ENCODE measurements around the gene CHCHD5.

The CHCHD5 gene

DNA sequence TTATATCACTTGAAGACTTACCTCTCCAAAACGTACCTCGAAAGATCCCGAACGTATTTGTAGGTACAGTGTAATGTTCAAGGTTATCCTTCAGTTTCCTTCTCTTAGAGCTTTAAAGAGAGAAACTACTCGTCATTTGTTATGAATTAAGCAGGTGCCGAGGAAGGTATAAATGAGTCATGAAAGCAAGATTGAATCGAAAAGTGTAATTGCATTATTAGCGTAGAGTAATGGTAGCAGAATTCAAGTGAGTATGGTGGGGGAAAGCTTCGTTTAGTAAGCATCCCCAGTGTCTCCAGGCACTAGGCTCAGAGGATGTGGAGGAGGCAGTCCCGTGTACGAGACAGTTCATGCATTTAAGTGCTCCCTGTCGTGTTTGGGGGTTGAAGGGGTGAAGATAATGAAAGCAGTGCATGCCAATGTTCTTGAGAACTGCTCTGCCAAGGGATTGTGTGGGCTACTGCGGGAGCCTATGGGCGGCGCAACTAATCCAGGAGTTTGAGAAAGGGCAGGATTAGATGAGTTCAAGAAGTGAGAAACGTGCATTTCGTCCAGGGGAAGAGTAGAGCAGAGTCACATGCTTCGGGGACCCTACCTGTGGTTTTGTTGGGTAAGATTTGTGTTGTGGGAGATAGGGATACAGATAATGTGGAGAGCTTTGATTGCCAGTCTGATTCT is 41.3 kb upstream of the CHCHD5 start:
- Histone ChIP-seq H3K27ac (replicated peaks) (peak overlapping the region; percentile 93), H3K27me3 (ENCODE audit: insufficient read depth, poor library complexity, severe bottlenecking) (no peaks in the 10 kb centered on the region), H3K4me3 (replicated peaks; ENCODE audit: insufficient read depth, low read length) (peak overlapping the region; percentile 98)
- TF ChIP-seq, protein P1, sequence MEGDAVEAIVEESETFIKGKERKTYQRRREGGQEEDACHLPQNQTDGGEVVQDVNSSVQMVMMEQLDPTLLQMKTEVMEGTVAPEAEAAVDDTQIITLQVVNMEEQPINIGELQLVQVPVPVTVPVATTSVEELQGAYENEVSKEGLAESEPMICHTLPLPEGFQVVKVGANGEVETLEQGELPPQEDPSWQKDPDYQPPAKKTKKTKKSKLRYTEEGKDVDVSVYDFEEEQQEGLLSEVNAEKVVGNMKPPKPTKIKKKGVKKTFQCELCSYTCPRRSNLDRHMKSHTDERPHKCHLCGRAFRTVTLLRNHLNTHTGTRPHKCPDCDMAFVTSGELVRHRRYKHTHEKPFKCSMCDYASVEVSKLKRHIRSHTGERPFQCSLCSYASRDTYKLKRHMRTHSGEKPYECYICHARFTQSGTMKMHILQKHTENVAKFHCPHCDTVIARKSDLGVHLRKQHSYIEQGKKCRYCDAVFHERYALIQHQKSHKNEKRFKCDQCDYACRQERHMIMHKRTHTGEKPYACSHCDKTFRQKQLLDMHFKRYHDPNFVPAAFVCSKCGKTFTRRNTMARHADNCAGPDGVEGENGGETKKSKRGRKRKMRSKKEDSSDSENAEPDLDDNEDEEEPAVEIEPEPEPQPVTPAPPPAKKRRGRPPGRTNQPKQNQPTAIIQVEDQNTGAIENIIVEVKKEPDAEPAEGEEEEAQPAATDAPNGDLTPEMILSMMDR (IDR thresholded peaks at IDR 0.05; ENCODE audit: insufficient read depth, low read length) = no peak
- TF ChIP-seq GABPA (IDR thresholded peaks at IDR 0.05; ENCODE audit: low read depth) (no peak), POLR2AphosphoS5 (IDR thresholded peaks at IDR 0.05; ENCODE audit: low read depth) (no peak), SPI1 (IDR thresholded peaks at IDR 0.05; ENCODE audit: borderline replicate concordance, low read depth) (no peak)
- TF ChIP-seq, protein P2, sequence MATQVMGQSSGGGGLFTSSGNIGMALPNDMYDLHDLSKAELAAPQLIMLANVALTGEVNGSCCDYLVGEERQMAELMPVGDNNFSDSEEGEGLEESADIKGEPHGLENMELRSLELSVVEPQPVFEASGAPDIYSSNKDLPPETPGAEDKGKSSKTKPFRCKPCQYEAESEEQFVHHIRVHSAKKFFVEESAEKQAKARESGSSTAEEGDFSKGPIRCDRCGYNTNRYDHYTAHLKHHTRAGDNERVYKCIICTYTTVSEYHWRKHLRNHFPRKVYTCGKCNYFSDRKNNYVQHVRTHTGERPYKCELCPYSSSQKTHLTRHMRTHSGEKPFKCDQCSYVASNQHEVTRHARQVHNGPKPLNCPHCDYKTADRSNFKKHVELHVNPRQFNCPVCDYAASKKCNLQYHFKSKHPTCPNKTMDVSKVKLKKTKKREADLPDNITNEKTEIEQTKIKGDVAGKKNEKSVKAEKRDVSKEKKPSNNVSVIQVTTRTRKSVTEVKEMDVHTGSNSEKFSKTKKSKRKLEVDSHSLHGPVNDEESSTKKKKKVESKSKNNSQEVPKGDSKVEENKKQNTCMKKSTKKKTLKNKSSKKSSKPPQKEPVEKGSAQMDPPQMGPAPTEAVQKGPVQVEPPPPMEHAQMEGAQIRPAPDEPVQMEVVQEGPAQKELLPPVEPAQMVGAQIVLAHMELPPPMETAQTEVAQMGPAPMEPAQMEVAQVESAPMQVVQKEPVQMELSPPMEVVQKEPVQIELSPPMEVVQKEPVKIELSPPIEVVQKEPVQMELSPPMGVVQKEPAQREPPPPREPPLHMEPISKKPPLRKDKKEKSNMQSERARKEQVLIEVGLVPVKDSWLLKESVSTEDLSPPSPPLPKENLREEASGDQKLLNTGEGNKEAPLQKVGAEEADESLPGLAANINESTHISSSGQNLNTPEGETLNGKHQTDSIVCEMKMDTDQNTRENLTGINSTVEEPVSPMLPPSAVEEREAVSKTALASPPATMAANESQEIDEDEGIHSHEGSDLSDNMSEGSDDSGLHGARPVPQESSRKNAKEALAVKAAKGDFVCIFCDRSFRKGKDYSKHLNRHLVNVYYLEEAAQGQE (IDR thresholded peaks at IDR 0.05; ENCODE audit: insufficient replicate concordance, low read depth) = no peak
- DNase-seq (ENCODE audit: low read depth in 1 of 2, low spot score in 1 of 2) = peak in 1 of 2 experiments; percentile 34

DNA sequence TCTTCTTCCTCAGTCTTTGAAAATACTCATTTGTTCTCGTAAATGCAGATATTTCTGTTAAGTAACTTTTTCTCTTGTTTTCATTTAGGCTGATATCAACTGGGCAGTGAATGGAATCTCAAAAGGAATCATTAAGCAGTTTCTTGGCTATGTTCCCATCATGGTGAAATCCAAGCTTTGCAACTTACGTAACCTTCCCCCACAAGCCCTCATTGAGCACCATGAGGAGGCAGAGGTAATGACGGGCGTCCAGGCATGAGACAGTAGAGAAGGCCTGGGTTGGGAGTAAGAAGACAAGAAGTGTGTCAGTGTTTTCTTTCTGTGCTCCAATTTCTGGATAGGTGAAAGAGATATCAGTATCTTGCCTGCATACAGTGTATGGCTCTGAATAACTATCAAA is 37.1 kb upstream of the CHCHD5 start:
- Histone ChIP-seq H3K27me3 (ENCODE audit: insufficient read depth, poor library complexity, severe bottlenecking) (no peaks in the 10 kb centered on the region), H3K4me3 (replicated peaks; ENCODE audit: insufficient read depth, low read length) (no peak overlapping the region), H3K27ac (replicated peaks) (no peak overlapping the region; the same call in 1 of the 2 replicates)
- TF ChIP-seq, protein P1 (IDR thresholded peaks at IDR 0.05; ENCODE audit: insufficient read depth, low read length) = no peak
- TF ChIP-seq SPI1 (IDR thresholded peaks at IDR 0.05; ENCODE audit: borderline replicate concordance, low read depth) = no peak
- TF ChIP-seq GABPA (IDR thresholded peaks at IDR 0.05; ENCODE audit: low read depth) = no peak
- no peak for TF ChIP-seq POLR2AphosphoS5 (IDR thresholded peaks at IDR 0.05; ENCODE audit: low read depth)
- TF ChIP-seq, protein P2 (IDR thresholded peaks at IDR 0.05; ENCODE audit: insufficient replicate concordance, low read depth) = no peak
- peak; percentile 44 to 46 for DNase-seq (ENCODE audit: low read depth in 1 of 2, low spot score in 1 of 2)

DNA sequence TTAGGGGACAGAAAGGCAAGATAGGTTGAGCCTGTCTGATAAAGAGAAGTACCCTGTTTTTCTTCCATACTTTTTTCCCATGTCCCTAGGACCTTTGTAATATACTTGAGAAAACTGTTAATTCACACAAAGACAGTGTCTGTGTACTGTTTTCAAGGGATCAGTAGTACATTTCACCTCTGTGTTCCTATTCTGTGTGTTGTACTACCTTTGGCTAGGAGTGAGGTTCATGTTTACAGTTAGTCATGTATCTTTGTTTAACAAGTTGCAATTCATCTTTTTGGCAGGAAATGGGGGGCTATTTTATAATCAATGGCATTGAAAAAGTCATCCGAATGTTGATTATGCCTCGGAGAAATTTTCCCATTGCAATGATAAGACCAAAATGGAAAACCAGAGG is 35.4 kb upstream of the CHCHD5 start:
- no peak for TF ChIP-seq POLR2AphosphoS5 (IDR thresholded peaks at IDR 0.05; ENCODE audit: low read depth)
- TF ChIP-seq, protein P1 (IDR thresholded peaks at IDR 0.05; ENCODE audit: insufficient read depth, low read length) = no peak
- no peak for TF ChIP-seq SPI1 (IDR thresholded peaks at IDR 0.05; ENCODE audit: borderline replicate concordance, low read depth)
- TF ChIP-seq, protein P2 (IDR thresholded peaks at IDR 0.05; ENCODE audit: insufficient replicate concordance, low read depth) = no peak
- TF ChIP-seq GABPA (IDR thresholded peaks at IDR 0.05; ENCODE audit: low read depth) = no peak
- no peak overlapping the region for H3K4me3 ChIP-seq (replicated peaks; ENCODE audit: insufficient read depth, low read length)
- H3K27ac ChIP-seq (replicated peaks) = no peak overlapping the region
- DNase-seq (ENCODE audit: low read depth in 1 of 2, low spot score in 1 of 2) = no peak
- H3K27me3 ChIP-seq (ENCODE audit: insufficient read depth, poor library complexity, severe bottlenecking) = no peaks in the 10 kb centered on the region
